Frontal cortex (tissue), 4 donors: Measurements from ENCODE around the gene BGN. TPM values are rescaled to one million over a fixed set of nuclear protein-coding genes. Genes with fewer than 3 reads are reported as not detected.
A peak's percentile ranks its signal among the peaks of the same experiment; 100 is the strongest.

ENCODE experiments used
- DNase-seq, 2 donors: peaks; one replicate each; pipeline ENCODE4 v3.0.0; 2012; ENCODE audit warnings: low spot score in 2 of 2
- FAIRE-seq: peaks from 2 replicates; lab custom pipeline; 2012; peaks lifted over from hg19 to GRCh38; lab: Jason Lieb, UNC
- total RNA-seq: library from RNA; depleted of rRNA; stranded (reverse); fragments of >200 nt; gene quantifications from one replicate; pipeline ENCODE4 v1.2.3, GENCODE V29; 2014
- donor health status: control.
- donor health status: control.
- donor health status: control.

The BGN gene
- total RNA-seq, 1 donor from 2014 or later, result 1.6 TPM

DNA sequence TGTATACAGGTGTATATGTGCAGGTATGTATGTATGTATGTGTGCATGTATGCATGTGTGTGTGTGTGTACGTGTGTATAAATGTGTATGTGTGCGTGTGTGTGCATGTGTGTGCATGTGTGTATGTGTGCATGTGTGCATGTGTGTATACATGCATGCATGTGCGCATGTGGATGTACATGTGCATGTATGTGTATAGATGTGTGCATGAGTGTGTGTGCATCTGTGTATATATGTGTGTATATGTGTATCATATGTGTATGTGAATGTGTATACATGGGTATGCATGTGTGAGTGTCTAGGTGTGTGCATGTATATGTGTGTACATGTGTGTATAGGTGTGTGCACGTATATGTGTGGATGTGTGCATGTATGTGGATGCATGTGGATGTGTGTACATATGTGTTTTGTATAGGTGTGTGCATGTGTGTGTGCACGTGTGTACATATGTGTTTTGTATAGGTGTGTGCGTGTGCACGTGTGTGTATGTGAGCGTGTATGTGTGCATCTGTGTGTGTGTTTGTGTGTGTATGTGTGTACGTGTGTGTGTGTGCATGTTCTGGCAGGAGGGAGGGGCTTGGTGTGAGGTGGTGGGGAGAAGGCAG, 6.0 kb downstream of the BGN start:
- FAIRE-seq (no peak), DNase-seq (no peak)

DNA sequence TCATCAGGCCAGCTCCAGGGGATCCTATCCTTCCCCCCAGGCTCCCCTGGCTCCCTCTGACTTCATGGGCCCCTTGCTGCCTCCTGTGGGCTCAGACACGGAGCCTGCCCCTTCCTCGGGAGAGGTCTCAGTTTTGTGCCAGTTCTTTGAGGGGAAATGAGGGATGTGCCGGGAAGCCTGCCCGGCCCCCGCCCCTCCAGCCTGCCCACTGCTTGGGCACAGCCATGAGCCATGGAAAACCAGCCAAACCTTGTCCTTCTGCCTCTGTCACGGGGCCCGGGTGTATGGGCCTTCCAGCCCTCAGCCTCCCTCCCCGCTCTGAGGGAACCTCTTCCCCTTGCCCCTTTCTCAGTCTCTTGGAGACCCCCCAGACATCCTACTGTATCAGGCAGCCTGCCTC, 6.8 kb downstream of the BGN start:
- DNase-seq (no peak), FAIRE-seq (no peak)

DNA sequence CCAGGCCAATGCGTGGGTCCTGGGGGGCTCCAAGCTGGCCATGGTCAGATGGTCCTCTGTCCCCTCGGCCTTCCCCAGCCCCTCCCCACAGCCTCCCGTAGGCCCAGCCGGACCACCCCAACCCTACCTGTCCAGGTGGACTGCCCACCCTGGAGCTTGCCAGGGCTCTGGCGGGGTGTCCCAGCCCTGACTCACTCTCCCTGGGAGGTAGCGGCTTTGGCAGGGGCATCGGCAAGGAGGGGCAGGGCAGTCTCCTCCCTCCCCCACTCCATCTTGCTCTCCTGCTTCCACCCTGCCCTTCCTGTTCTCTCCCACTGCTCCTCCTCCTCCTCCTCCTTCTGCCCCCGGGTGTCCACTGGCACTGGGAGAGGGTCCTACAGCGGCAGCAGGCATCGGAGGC, 7.4 kb downstream of the BGN start:
- DNase-seq (no peak), FAIRE-seq (no peak)

DNA sequence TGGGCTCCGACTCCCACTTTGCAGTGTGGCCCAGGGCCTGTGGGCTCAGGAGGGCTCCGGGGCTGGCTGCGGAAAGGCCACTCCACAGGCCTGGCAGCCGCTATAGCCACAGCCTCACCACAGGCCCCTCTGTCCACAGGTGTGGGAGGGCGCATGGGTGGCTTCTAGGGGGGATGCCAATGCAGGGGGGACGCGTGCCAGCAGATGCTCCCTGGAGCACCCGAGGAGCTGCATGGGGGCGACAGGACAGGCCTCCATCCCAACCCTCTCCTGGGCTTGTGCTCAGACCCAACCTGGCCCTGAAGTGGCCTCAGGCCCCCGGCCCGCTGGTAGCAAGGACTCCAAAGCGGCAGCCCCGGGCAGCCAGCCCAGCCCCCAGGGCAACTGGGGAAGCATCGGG, 8.0 kb downstream of the BGN start:
- FAIRE-seq, result no peak
- no peak for DNase-seq

DNA sequence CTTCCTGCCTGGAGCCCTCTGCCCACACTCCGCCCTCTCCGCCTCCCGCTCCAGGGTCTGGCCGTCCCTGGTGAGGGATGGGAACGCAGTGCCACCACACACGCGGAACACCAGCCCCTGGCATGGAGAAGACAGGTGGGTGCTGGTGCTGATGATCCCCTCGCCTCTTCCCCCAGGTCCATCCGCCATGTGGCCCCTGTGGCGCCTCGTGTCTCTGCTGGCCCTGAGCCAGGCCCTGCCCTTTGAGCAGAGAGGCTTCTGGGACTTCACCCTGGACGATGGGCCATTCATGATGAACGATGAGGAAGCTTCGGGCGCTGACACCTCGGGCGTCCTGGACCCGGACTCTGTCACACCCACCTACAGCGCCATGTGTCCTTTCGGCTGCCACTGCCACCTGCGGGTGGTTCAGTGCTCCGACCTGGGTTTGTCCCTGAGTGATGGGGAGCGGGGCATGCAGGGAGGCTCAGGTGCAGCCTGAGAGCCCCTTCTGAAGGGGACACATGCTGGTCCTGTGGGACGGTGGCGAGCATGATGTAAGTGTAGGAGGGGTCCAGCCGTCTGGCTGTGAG, 9.8 kb downstream of the BGN start:
- FAIRE-seq, result no peak
- no peak for DNase-seq

DNA sequence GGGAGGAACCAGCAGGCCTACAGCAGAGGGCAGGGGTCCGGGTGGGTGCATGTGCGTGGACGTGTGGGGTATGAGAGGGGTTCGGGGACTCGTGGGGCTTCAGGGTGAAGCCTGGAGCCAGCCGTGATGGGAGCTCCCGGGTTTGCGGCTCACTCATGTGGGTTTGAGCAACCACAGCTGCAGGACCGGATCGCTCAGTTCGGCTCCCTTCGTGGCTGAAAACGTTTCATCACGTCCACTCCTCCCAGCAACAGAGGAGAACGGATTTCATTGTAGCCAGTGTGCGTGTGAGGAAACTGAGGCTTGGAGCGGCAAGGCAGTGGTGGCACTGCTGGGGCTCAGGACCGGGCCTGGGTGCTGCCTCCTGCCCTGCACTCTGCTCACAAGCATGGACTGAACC, 10.6 kb downstream of the BGN start:
- FAIRE-seq, result no peak

DNA sequence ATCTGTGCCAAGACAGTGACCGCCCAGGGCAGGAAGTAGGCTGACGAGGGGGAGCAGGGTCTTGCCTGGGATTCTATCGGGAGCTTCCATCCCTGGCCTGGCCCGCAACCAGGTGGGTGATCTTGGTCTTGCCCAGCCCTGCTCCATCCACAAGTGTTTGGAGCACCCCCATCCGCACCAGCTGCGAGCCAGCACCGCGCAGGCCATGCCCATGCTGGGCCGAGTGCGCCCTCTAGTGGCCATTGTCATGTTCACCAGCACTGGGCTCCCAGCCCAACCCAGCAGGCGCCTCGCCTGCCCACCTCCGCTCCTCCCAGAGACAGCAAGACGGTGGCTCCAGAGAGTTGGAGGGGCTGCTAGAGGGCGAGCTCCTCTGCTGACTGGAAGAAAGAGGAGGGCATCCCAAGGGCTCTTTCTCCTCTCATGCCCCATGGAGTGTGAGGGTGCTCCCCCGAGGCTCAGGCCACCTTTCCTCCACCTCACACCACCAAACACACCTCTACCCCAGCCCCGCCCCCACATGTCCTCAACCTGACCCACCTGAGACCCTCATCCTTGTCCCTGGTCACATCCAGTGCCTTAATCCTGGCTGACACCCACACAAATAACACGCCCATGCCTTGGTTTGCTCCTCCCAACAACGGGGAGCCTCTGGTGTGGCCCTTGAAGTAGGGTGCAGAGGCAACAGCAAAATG, 12.9 kb downstream of the BGN start:
- DNase-seq, result peak; percentile 85 to 91
- FAIRE-seq, result no peak

More for the DNA sequence above, 10.6 kb downstream of the BGN start:
- DNase-seq, result no peak

DNA sequence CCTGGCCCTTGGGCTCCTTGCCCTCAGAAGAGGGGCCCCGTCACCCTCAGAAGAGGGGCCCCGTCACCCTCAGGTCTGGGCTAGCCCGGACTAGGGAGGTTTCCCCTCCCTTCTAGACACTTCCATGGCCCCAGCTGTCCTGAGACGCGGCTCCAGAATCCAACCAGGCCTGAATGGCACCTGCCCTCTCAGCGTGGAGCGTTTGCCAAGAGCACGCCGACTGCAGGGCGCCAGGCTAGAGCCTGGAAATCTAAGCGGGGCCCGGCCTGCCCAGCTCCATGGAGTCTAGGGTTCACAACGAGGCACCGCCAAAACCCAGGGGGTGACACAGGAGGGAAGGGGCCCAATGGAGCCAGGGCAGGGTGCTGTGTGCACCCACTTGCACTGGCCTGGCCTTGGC, 14.8 kb downstream of the BGN start:
- FAIRE-seq, result no peak
- DNase-seq, result no peak

DNA sequence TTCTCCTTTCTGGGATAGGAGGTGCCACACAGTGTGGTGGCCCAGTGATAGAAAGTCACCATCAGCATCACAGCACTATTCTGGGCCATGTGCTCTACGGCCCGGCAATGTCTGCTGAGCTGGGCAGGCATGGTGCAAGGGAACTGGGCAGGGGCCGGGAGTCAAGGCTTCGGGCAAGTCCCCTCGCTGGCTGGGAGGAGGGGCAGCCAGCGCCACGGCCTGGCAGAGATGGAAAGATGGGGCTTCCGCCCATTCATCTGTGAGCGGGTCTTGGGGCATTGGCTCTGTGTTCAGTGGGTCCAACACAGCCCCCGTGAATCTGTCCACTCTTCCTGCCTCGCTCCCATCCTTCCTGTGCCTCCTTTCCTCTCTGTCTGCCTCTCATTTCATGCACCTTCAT, 15.6 kb downstream of the BGN start:
- no peak for DNase-seq
- no peak for FAIRE-seq

DNA sequence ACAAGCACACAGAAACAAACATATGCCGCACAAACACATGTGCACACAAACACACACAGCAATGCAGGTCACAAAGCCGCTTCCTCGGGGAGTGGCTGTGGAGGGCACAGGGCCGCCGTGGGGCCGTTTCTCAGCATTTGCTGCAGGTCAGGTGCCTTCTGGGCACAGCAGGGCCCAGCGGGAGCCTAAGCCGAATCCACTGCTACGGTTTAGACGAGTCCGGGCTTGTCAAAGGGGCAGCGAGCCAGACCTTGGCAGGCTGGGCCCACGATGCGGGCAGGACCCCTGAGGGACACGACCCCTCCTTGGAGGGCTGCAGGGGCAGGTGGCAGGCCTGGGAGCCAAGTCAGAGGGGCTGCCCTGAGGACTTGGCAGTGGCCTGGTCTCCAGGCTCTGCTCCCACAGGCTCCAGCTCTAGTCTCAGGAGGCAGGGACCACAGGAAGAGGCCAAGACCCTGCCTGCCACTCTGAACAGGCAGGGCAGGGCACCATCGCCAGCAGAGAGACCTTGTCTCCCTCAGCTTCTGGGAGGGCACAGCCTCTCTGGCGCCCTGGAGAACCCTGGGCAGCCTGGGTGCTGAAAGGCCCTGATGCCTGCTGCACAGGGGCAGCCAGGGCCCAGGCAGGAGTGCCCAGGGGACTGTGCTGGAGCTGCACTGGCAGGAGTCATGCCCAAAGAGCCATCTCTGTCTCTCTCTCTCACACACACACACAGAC, 17.2 kb downstream of the BGN start:
- no peak for FAIRE-seq
- DNase-seq, result no peak

DNA sequence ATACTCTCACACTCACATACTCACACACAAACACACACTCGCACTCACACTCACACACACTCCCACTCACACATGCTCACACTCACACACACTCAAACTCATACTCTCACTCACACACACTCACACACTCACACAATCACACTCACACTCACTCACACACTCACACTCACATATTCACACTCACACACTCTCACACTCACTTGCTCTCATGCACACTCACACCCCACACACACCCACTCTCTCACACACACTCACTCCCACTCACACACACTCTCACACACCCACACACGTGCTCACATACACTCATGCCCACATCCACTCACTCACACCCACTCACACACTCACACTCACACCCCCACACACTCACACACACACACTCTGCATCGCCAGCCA, 17.7 kb downstream of the BGN start:
- FAIRE-seq (no peak), DNase-seq (no peak)

DNA sequence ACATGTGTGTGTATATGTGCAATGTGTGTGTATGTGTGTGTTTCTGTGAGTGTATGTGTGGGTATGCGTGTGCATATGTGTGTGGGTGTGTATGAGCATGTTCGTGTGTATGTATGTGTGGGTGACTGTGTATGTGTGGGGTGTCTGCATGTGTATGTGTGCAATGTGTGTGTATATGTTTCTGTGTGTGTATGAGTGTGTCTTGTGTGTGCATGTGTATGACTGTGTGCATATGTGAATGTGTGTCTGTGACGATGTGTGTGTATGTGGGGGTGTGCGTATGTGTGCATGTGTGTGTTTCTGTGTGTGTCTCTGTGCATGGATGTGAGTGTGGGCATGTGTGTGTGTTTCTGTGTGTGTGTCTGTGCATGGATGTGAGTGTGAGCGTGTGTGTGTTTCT, 18.5 kb downstream of the BGN start:
- no peak for FAIRE-seq
- no peak for DNase-seq

DNA sequence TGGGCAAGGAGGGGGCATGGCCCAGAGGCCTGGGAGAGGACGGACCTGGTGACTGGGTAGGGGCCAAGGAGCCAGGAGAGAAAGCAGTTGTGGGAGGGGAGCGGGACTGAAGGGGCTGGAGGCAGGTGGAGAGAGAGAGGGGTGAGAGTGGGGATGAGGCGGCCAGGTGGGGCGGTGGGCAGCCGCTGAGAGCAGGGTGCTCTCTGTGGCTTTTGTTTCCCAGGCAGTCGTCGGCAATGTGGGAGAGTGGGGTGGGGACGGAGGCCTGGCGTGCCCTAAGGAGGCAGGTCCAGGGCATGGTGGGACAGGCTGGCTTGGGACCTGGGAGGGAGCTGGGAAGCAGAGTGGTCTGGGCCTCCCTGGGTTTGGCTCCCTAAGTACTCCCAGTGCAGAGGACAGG, 19.5 kb downstream of the BGN start:
- FAIRE-seq, result no peak
- DNase-seq, result no peak

DNA sequence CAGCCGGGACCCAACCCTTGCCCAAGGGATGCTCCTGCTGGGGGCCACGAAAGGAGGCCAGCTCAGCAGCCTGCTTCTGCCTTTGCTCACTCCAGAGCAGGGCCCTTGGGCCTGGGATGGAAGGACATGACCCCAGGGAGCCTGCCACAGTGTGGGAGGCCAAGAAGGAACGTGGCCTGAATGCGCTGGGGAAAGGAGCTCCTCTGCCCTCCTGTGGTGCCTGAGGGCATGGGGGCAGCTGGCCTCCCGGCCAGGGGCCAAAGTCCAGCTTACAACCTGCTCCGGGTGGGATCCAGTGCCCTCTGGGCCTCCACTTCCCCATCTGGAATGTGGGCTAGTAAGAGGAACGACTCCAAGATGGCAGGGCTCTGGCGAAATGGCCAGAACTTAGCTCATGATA, 20.7 kb downstream of the BGN start:
- no peak for FAIRE-seq
- DNase-seq, result no peak

DNA sequence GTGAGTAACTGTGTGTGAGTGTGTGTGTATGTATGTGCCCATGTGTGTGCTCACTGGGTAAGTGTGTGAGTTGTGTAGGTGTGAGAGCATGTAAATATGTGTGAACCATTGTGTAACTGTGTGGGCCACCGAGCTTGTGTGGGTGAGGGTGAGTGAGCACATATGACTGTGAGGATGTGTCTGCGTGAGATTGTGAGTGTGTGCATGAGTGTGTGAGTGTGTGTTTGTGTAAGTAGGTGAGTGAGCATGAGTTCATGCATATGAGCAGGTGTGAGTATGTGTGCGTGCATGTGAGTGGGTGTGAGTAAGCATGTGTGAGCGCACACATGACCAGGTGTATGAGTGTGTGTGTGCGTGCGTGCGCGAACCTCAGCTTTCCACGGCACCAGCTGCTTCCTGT, 21.3 kb downstream of the BGN start:
- DNase-seq (no peak), FAIRE-seq (no peak)

DNA sequence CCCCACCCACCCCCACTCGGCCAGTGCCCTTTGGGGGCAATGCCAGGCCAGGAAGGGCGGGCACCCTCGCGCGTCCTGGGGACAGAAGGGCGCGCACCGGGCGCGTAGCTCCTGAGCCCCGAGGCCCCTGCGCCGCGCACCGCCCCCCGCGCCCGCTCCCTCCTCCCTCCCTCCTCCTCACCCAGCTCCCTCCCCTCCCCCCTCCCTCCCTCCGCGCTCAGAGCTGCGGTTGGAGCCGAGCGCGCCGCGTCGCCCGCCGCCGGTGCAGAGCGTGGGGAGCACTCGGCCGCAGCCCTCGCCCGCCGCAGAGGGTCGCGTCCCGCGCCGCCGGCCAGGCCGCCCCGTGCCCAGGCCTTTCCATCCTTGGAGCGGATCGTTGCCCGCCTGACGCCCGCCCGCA, 22.6 kb downstream of the BGN start, which contains the start of gene ATP2B3:
Gene ATP2B3 (plus strand): TSS at position 220 of the 400 bp plus-strand sequence. CDS start 18,606 bp downstream, outside the sequence.
- no peak for DNase-seq
- no peak for FAIRE-seq

DNA sequence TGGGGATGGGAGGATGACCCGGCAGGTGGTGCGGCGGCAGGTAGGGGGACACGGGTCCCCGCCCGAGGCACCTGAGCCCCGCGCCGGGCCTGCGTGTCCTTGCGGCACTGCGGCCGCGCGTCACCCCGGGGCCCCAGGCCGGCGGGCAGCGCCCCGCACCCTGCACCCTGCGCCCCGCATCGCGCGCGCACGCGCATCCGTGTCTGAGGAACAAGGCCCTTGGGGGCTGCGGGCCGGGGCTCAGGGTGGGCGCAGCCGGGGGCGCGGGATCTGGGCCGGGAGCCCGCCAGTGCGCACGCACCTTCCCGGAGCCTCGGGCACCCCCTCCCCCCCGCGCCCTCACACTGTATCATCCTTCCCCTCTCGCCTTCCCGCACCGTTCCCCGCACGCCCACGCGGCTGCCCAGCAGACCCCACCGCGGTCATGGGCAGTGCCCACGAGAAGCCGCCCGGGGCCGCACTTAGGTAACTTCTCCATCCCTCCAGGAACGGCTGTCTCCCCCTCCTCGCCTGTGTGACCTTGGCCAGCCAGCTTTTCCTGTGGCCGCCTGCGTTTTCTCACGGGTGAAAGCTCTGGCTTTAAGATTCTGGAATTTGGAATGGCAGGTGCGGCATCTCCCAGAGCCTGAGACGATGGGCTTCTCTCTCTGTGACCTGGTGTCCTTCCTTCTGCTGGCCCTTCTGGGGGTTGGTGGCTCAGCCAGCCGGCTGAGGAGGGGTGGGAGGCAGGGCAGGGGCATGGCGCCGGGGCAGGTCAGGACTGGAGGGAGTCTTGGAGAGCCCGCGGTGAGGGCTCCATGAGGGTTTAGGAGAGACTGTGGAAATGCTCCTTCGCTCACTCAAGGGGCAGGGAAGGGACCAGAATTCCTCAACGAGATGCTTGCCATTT, 23.4 kb downstream of the BGN start:
- FAIRE-seq (no peak), DNase-seq (no peak)

DNA sequence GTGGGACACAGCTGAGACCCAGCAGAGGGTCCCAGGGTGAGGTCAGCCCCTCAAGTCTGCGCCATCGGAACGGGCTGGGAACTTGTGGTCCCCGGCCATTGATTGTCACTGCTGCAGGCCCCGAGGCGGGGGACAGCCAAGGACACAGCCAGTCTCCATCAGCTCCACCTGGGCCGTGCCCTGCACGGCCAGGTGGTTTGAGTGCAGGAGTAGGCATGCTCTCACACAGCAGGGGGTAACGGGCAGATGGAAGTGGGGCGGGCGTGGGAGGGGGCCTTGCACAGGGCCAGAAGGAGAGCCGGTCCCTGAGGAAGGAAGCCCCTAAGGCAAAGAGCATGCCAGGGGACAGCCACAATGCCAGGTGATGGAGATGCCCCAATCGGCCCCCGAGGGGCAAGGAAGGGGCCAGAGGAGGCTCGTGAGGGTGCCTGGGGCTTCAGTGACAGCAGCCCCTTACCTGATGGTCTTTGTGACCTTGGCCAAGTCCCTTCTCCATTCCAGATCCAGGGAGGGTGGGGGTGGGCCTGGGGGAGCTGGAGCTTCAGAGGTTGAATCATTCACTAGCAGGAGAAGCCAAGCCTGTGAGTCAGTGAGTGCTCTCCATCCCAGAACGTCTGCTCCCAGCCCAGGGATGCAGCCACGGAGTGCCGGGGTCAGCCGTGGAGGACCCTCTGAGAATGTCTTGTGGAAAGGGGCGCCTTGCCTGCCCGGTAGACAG, 24.9 kb downstream of the BGN start:
- FAIRE-seq (no peak), DNase-seq (no peak)

DNA sequence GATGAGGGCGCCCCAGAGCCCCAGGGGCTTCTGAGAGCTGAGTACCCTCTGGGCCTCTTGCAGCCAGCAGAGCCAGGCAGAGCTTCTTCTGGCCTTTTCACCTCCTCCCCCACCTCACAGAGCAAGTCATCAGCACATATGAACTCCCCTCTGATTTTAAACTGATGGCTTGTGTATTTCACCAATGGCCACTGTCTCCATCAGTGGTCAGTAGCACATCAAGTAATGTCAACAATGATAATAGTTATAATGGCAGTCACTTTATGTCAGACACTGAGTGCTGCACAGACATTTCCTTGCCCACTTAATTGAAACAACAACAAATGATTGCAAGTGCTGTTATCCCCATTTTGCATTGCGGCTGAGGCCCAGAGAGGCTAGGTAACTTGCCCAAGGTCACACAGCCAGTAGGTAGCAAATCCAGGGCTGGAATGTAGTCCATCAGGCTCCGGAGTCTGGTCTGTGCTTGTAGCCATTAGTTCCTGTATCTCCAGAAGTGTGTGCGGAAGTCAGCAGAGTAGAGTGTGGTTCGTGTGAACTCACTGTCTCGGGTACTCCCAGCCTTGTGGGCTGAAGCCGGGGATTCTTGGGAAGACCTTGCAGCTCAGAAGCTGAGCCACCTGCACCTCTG, 25.6 kb downstream of the BGN start:
- FAIRE-seq, result no peak

More for the DNA sequence above, 25.6 kb downstream of the BGN start:
- DNase-seq, result no peak
